Measurements from ENCODE around the gene PARM1. TPM values are rescaled to one million over a fixed set of nuclear protein-coding genes. Genes with fewer than 3 reads are reported as not detected.

The PARM1 gene
- 47.4 TPM for total RNA-seq

DNA sequence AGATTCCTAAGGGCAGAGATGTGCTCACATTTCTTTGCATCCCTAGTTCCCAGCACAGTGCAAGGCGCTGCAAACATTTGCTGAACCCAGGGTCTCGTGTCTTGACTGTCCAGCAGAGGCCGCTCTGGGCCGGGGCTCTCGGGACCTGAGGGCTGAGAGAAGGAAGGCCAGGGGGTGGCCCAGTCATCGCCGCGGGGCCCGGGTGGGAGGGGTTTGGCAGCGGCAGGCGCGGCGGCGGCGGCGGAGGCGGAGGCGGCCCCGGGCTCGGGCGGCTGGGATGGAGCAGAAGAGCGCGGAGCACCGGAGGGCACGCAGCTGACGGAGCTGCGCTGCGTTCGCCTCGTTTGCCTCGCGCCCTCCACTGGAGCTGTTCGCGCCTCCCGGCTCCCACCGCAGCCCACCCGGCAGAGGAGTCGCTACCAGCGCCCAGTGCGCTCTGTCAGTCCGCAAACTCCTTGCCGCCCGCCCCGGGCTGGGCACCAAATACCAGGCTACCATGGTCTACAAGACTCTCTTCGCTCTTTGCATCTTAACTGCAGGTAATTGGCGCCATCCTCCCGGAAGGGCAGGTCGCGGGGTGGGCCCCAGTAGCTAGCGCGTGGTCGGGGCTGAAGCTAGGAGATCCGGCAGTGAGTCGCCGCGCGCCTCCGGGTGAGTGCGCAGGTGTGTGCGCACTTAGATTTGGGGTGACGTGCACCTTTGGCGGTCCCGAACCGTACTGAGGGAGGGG, at the start of gene PARM1:
Gene PARM1 (plus strand): TSS at position 285 of the 730 bp plus-strand sequence. CDS start 212 bp downstream, at position 497.

Other genes with a start within 250 kb of the PARM1 start
- gene BTC, start 138.6 kb upstream of the PARM1 start, total RNA-seq, result 8.0 TPM